HG03469 (cell line): ENCODE measurements around the gene USP11.
"Not testable (repeated sequence)": the region's sequence is repeated elsewhere in the genome, so short reads cannot be mapped to it uniquely, and the experiment has no call there.

Source experiments
- ATAC-seq: cut with Tn5 transposase; IDR thresholded peaks from one replicate; pipeline ENCODE4 v1.9.1; 2021; ENCODE audit warnings: mild to moderate bottlenecking, moderate library complexity, moderate number of reproducible peaks; ENCODE audit not compliant: unreplicated experiment

Gene USP11

DNA sequence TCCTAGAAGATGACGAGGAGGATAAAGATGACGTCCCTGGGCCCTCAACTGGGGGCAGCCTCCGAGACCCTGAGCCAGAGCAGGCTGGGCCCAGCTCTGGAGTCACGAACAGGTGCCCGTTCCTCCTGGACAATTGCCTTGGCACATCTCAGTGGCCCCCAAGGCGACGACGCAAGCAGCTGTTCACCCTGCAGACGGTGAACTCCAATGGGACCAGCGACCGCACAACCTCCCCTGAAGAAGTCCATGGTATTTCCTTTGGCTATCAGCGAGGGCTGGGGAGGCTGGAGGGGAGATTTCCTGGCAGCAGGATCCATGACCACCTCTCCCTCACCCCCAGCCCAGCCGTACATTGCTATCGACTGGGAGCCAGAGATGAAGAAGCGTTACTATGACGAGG, 11.9 kb downstream of the USP11 start:
- ATAC-seq: no peak

DNA sequence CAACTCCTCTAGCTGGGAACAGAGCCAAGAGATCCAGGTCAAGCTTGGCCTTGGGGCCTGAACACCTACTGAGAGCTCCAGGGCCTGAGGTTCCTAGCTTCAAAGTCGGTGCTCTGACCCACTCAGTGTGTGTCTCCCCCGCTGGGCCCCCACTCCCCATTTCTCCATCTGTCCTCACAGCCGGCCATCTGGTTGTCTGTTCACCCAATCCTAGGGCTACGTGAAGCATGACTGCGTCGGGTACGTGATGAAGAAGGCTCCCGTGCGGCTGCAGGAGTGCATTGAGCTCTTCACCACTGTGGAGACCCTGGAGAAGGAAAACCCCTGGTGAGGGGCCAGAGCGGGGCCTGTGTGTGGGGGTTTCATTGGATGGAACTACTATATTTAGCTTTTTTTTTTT, 12.3 kb downstream of the USP11 start:
- ATAC-seq: no peak

DNA sequence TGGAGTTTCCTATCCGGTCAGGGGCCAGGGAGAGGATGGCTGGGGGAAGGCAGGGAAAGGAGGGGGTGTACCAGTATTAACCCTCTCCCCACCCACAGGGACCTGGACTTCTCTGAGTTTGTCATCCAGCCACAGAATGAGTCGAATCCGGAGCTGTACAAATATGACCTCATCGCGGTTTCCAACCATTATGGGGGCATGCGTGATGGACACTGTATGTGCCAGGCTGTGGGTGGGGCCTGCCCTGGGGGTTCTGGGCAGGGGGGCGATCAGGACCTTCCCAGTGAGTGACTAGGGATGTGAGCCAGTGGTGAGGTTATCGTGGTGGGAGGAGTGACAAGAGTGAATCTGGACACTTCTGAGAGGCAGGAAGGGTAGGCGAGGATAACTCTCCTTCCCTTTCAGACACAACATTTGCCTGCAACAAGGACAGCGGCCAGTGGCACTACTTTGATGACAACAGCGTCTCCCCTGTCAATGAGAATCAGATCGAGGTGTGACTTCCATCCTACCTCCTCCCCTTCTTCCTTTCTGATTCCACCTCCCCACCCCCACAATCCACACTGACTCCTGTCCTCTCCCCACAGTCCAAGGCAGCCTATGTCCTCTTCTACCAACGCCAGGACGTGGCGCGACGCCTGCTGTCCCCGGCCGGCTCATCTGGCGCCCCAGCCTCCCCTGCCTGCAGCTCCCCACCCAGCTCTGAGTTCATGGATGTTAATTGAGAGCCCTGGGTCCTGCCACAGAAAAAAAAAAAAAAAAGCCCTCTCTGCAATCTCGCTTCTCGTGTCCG, 14.6 kb downstream of the USP11 start:
- no peak for ATAC-seq

DNA sequence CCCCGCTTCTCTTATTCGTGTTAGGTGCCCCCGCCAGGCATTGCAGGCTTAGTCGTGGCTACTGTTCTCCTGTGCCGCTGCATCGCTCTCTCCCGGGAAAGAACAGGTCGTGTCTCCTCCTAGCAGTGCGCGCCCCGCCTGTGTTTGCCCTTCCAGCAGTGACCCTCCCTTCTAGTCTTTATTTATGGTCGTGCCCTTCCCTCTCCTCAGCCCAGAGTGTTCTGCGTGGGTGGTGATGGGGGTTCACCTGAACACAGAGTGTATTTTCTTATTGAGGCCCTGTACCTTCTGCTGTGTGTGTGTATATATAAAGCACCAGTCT, 15.2 kb downstream of the USP11 start:
- no peak for ATAC-seq

DNA sequence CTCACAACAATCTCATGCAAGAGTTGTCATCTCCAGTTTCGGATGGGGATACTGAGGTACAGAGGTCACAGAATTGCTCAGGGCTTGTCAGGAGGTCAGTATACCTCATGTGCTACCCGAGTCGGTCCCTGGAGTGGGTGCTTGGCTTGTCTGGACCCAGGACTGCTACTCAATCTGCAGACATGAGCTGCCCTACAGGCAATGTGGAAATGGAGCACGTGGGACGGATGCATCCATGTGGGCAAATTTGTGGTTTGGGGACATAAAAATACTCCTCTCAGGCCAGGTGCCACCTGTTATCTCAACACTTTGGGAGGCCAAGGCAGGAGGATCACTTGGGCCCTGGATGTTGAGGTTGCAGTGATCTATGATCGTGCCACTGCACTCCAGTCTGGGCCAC, 15.8 kb downstream of the USP11 start:
- ATAC-seq: no peak

DNA sequence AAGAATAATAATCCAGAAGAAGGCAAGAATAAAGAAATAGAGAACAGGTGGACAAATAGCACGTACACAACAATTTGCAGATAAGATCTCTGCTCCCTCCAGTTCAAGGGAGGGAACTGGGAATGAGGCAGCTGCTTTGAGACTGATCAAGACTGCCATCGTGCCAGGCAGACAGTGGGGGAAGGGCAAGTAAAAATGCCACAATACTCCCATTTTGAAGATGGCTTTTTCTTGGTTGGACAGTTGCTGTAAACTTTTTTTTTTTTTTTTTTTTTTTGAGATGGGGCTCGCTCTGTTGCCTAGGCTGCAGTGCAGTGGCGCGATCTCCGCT, 17.2 kb downstream of the USP11 start:
- ATAC-seq: no peak

DNA sequence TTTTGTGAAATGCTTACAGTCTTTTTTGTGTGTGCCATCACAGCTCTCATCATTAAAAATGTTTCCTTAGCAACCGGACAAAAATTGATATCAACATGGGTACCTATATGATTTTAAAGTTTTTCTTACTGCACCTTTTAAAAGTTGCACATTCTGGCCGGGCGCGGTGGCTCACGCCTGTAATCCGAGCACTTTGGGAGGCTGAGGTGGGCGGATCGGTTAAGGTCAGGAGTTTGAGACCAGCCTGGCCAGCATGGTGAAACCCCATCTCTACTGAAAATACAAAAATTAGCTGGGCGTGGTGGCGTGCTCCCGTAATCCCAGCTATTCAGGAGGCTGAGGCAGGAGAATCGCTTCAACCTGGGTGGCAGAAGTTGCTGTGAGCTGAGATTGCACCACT, 24.8 kb downstream of the USP11 start:
- ATAC-seq: not testable (repeated sequence)

DNA sequence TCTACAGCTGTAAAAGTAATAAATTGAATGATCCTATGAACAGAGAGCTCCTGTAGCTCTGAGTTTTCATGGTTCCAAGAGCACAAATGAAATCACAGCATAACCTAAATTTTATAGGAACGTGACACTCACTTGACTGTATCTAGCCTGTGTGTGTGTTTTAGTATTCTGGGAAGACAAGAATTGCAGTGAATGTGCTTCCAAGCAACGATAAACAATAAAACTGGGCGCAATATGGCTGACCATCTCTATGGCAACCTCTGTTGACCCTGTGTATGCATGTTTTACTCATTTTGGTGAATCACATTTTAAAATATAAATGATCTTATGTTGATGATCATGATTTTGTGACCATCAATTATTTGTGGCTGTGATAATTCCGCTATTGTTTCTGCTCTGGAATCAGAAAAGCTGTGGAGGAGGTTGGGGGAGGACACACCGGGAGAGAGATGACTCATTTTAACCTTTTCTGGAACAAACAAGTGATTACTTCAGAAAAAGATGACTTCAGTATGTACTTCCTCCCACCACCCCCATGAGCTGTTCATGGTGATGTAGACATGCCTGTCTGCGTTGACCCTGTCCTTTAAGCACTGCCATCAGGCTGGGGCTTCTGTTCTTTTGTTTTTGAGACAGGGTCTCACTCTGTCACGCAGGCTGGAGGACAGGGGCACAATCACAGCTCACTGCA, 31.8 kb downstream of the USP11 start:
- ATAC-seq: no peak

DNA sequence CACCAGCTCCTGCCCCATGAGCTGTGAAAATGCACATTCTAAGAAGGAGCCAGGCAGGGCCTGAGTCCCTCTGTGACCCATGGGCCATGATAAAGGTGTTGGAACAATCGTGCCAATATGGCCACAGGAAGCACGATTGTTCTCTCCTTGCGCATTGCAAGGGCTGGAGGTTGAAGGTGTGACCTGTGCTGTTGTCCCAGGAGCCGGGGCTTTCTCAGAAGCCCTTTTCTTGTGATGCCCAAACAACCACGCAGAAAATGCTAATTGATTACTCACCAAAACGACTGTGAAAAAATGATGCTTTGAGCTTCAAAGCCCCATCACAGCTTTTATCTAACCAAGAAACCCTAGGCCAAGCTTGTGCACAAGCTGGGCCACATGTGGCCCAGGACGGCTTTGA, 33.8 kb downstream of the USP11 start:
- ATAC-seq: no peak

DNA sequence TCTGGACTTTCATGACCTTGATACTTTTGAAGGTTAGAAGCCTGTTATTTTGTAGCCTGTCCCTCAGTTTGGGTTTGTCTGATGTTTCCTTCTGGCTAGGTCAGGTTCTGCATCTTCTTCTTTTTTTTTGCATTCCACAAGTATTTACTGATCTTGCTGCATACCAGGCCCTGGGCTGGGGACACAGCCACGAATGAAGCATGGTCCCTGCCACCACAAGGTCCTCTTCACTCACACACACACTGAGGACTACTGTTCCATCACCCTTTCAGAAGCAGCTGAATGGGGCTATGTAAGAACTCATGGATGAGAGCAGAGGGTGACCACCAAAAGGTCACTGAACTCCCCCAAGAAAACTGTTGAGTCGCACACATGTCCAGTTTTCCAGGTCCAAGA, 39.2 kb downstream of the USP11 start:
- ATAC-seq: no peak

DNA sequence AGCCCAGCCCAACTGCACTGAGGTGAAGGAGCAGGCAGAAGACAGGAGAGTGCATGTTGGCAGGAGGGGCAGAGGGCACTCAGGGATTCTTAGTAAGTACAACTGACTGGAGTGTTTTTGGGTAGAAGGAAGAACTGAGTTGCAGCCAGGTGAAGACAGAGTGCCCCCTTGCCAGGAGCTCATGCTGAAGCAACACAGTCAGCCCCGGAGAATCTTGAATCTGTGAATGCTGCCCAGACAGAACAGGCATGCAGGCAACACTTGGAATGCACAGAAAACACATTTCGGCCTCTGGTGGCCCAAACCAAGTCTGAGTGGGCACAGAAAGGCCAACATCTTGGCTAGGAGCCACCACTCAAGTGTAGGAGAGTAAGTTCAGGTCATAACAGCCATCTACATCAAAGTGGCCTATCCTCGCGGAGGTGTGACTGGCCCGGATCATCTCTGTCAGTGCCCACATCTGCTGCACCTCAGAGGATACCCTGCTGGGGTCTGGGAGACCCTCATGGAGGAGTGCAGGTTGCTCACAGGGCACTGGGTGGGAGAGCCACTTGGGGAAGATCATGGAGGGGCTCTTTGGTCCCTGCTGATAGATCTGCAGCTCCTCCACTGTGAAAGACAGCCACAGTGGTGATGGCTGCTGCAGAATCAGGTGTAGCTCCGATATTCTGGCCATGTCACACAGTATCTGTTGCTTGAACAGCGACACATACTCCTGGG, 40.4 kb downstream of the USP11 start:
- ATAC-seq: no peak

DNA sequence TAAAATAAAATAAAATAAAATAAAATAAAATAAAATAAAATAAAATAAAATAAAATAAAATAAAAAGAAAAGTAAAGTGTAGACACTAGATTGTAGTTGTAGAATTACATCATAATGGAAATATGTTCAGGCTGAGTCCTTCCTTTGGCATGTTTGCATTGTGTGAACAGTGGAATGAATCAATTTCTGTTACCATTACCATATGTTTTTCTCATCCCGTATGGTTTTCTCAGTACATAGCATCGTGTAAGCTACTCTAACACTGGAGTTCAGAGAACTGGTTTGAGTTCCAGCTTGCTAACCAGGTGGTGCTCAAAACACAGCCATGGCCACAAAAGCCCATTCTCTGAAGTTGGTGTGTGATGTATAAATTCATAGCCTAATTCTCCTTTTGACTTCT, 45.9 kb downstream of the USP11 start:
- ATAC-seq: no peak

DNA sequence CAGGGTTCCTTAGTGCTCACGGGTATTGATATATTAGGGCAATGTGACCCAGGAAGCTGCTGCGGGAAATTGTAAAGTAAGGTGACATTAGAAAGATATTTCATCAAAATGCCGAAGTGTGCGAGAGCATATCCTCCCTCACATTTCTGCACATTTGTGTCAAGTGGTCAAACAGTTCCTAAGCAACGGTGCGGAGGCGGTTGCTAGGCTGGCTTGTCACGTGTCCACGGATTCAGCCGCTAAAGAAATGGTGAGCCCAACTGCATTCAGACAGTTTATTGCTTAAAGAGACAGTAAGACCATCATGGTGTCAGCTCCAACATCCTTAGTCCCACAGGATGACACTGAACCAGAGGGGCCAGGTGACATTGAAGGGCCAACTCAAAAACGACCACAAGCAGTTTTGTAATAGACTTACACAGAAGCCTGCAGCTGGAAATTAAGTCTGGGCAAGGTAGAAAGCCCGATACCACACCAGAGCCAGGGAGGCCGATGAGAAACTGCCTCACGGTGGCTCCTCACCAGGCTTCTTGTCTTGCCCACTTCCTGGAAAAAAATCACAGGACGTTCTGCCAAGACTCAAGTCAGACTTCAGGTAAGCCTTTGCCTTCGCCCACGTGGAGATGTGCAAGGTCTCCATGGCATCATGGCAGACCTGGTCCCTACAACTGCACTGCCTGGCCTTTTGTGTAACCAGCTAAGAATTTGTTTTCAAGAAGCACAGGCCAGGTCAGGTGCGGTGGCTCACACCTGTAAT, 50.4 kb downstream of the USP11 start:
- ATAC-seq: no peak

DNA sequence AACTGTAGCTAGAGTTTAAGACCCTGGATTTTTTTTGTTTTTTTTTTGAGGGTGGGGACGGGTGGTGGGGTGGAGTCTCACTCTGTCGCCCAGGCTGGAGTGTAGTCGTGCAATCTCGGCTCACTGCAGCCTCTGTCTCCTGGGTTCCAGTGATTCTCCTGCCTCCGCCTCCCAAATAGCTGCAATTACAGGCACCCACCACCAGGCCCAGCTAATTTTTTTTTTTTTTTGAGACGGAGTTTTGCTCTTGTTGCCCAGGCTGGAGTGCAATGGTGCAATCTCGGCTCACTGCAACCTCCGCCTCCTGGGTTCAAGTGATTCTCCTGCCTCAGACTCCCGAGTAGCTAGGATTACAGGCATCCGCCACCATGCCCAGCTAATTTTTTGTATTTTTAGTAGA, 51.8 kb downstream of the USP11 start:
- ATAC-seq: not testable (repeated sequence)

DNA sequence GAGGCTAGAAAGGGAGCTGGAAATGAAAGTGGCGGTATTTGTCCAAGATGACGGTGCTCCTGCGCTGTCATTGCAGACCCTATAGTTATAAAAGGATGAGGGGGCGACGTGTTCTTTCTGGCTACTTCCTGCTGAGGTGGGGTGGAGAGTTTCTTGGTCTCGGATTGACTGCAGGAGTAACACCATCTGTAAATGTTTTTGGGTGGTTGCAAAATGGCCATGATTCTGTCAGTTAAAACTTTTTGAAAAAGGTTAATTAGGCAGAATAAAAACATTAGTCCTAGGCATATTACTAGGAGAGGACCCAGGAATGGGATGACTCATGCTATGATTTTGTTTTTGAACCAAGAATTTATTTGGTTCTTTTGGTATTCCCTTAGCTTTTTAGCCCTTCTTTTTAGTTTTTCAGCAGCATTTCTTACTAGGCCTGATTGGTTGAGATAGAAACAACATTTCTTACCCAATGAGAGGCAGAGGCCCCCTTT, 53.1 kb downstream of the USP11 start:
- ATAC-seq: no peak

DNA sequence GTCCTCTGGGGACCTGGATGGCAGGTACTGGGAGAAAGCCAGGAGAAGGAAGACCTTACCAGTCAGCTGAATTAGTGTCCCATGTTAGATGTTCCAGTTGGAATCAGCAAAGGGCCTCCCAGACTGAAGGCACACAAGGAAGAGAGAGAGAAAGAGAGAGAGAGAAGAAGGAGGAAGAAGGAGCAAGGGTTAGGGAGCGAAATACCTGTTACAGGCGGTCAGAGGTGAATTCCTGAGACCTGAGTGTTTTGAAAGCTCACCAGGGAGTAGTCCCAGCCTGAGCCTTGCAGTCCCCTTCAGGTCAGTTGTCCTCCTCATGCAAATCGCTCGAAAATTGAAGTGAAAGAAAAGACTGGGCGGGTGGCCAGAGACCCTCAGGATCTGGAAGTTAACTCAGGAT, 60.3 kb downstream of the USP11 start:
- ATAC-seq: no peak

DNA sequence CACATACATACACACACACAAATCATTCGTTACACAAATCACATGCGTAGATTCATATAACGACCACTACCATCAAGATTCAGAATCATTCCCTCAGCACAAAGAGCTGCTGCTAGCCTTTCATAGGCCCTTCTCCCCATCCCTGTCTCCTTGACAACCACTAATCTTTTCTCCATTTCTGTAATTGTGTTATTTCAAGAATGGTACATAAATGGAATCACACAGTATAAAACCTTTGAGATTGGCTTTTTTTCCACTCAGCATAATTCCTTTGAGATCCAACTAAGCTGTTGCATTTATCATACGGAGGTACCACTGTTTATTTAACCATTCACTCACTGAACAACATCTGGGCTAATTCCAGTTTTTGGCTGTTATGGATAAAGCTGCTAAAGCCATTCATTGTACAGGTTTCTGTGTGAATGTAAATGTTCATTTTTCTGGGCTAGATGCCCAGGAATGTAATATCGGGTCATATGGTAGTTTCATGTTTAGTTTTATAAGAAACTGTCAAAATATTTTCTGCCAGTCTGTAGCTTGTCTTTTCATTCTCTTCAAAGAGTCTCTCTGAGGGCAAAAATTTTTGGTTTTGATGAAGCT, 64.1 kb downstream of the USP11 start:
- ATAC-seq: no peak

DNA sequence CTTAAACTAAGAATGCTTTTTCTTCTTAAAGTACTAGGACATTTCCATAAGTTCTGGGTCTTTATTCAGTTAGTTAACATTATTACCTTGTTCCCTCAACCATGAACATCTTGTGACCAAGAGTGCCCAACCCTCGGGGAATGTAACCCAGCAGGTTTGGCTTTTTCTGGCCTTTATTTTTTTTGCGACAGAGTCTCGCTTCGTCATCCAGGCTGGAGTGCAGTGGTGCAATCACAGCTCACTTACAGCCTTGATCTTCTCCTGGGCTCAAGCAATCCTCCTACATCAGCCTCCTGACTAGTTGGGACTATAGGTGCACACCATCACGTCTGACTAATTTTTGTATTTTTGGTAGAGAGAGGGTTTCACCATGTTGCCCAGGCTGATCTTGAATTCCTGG, 65.1 kb downstream of the USP11 start:
- no peak for ATAC-seq
